GM12878 (cell line): ENCODE measurements around the gene HLA-A.

Source experiments
- PAX8 ChIP-seq: fragments of 450-650 bp; IDR thresholded peaks from 2 replicates; pipeline ENCODE4 v1.6.1; 2017; ENCODE audit warnings: mild to moderate bottlenecking, moderate library complexity
- POLR2AphosphoS5 ChIP-seq: IDR thresholded peaks from 2 replicates; pipeline ENCODE4 v1.6.1; 2011; ENCODE audit warnings: mild to moderate bottlenecking, low read length, inconsistent platforms
- TF ChIP-seq, protein P1 (sequence below), 3 experiments: IDR thresholded peaks in 2 of 3; conservative IDR thresholded peaks in 1 of 3; 2 replicates each; pipeline ENCODE4 v1.5.1; 2011; ENCODE audit warnings: low read depth in 3 of 3, low read length in 3 of 3, mild to moderate bottlenecking in 3 of 3, control low read depth in 2 of 3, moderate library complexity in 2 of 3, inconsistent platforms in 1 of 3, mixed read lengths in 1 of 3; ENCODE audit not compliant: control insufficient read depth in 2 of 3, insufficient read depth in 1 of 3; ENCODE audit errors: extremely low read depth in 1 of 3

DNA sequence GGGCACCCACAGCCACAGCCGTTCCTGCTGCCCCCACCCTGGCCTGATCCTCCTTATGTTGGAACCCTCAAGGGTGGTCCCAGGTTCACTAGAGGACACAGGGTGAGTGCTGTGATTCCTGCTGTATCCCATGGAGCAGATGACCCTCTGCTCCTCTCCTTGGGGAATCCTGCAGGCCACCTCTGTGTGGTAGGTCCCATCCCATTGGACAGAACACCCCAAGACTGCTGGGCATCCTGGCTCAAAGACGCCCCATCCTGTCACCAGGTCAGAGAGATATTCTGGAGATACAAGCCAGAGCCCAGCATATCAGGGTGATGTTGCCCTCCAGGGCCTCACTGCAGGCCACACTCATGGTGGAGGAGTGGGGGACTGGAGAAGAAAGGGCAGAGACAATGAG lies 28.4 kb downstream of the HLA-A start:
- TF ChIP-seq POLR2AphosphoS5, result no peak
- no peak for TF ChIP-seq PAX8
- TF ChIP-seq, protein P1, sequence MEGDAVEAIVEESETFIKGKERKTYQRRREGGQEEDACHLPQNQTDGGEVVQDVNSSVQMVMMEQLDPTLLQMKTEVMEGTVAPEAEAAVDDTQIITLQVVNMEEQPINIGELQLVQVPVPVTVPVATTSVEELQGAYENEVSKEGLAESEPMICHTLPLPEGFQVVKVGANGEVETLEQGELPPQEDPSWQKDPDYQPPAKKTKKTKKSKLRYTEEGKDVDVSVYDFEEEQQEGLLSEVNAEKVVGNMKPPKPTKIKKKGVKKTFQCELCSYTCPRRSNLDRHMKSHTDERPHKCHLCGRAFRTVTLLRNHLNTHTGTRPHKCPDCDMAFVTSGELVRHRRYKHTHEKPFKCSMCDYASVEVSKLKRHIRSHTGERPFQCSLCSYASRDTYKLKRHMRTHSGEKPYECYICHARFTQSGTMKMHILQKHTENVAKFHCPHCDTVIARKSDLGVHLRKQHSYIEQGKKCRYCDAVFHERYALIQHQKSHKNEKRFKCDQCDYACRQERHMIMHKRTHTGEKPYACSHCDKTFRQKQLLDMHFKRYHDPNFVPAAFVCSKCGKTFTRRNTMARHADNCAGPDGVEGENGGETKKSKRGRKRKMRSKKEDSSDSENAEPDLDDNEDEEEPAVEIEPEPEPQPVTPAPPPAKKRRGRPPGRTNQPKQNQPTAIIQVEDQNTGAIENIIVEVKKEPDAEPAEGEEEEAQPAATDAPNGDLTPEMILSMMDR (IDR thresholded peaks at IDR 0.05 in 2 of 3, conservative IDR thresholded peaks at IDR 0.05 in 1 of 3; ENCODE audit: control insufficient read depth in 2 of 3, extremely low read depth in 1 of 3, insufficient read depth in 1 of 3, low read depth in 3 of 3, low read length in 3 of 3), result no peak
